Measurements from ENCODE around the gene ZG16.
"Not testable (repeated sequence)": the region's sequence is repeated elsewhere in the genome, so short reads cannot be mapped to it uniquely, and the experiment has no call there.

DNA sequence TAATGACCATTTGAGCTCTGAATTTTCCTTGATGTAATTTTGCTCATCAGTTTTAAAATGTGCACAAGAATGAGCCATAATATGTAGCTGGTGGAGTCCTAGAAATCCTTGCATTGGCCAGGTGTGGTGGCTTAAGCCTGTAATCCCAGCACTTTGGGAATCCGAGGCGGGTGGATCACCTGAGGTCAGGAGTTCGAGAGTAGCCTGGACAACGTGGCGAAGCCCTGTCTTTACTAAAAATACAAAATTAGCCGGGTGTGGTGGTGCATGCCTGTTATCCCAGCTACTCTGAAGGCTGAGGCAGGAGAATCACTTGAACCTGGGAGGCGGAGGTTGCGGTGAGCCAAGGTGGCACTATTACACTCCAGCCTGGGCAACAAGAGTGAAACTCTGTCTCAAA, 21.0 kb upstream of the ZG16 start:
- TF ChIP-seq CTCF, POLR2A (IDR thresholded peaks at IDR 0.05): not testable (repeated sequence)
